Gastroesophageal sphincter (tissue), 3 donors: ENCODE measurements around the gene CTSA.

Source experiments
- EP300 ChIP-seq: sonication (generic); formaldehyde crosslinking; IDR thresholded peaks from one replicate; pipeline ENCODE4 v1.6.1; 2017; ENCODE audit warnings: antibody characterized with exemption, mild to moderate bottlenecking
- POLR2A ChIP-seq, 2 donors: fragments of 450-650 bp; IDR thresholded peaks; one replicate each; pipeline ENCODE4 v1.6.1; 2017; ENCODE audit warnings: antibody characterized with exemption in 2 of 2, mild to moderate bottlenecking in 2 of 2, moderate library complexity in 1 of 2
- POLR2AphosphoS5 ChIP-seq: sonication (generic); formaldehyde crosslinking; IDR thresholded peaks from one replicate; pipeline ENCODE4 v1.6.1; 2017; ENCODE audit warnings: antibody characterized with exemption
- TF ChIP-seq, protein P1 (sequence below), 4 experiments: fragments of 200-600 bp in 2 of 4; fragments of 450-650 bp in 2 of 4; sonication (generic) in 1 of 4; IDR thresholded peaks; one replicate each; pipeline ENCODE4 v1.5.1; 2017 to 2019; ENCODE audit warnings: antibody characterized with exemption in 4 of 4, mild to moderate bottlenecking in 2 of 4, moderate library complexity in 2 of 4

DNA sequence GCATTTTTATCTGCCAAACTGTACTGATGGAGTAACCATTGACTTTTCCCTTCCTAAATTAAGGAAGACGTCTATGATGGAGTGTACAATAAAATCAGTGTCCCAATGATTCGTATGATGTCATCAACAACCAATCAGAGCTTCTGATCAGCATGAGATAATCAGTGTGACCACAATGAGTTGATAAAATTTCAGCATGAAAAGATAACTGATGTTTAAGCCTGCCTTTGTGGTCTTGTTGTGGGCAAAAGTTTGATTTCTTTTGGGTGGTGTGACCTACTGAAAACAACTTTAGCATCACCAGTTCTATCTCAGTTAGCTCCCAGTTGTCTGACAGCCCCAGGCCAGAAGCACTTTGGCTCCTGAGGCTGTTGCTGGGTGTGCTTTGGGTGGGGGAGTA lies 46.6 kb downstream of the CTSA start:
- TF ChIP-seq, protein P1, sequence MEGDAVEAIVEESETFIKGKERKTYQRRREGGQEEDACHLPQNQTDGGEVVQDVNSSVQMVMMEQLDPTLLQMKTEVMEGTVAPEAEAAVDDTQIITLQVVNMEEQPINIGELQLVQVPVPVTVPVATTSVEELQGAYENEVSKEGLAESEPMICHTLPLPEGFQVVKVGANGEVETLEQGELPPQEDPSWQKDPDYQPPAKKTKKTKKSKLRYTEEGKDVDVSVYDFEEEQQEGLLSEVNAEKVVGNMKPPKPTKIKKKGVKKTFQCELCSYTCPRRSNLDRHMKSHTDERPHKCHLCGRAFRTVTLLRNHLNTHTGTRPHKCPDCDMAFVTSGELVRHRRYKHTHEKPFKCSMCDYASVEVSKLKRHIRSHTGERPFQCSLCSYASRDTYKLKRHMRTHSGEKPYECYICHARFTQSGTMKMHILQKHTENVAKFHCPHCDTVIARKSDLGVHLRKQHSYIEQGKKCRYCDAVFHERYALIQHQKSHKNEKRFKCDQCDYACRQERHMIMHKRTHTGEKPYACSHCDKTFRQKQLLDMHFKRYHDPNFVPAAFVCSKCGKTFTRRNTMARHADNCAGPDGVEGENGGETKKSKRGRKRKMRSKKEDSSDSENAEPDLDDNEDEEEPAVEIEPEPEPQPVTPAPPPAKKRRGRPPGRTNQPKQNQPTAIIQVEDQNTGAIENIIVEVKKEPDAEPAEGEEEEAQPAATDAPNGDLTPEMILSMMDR (IDR thresholded peaks at IDR 0.05) = no peak
- TF ChIP-seq POLR2AphosphoS5 = no peak
- no peak for TF ChIP-seq POLR2A (IDR thresholded peaks at IDR 0.05)
- TF ChIP-seq EP300 = no peak
